Measurements from ENCODE around the gene C1orf185. TPM values are rescaled to one million over a fixed set of nuclear protein-coding genes. Genes with fewer than 3 reads are reported as not detected.

C1orf185 gene
- polyA plus RNA-seq (2013): not detected in 2 replicates

- Histone ChIP-seq H2AK5ac (ENCODE audit: low read length) (no peak within 1 kb of the TSS), H2BK12ac (ENCODE audit: low read length) (no peak within 1 kb of the TSS), H4K8ac (ENCODE audit: low read depth, low read length) (no peak within 1 kb of the TSS), H2BK5ac (ENCODE audit: low read depth, low read length, poor library complexity) (no peak within 1 kb of the TSS), H3K23ac (ENCODE audit: low read length) (no peak within 1 kb of the TSS), H3K4me3 (ENCODE audit: low read depth, low read length) (no peak within 1 kb of the TSS), H3K4ac (ENCODE audit: low read depth, low read length) (no peak within 1 kb of the TSS), H3K4me2 (ENCODE audit: low read length) (no peak within 1 kb of the TSS), H3K4me1 (ENCODE audit: control insufficient read depth in 1 of 2, insufficient read depth in 2 of 2, low read length in 2 of 2) (no peaks in the 10 kb centered on the region), H3K9ac (ENCODE audit: low read length) (no peak within 1 kb of the TSS), H3K79me1 (ENCODE audit: low read length) (no peaks in the 10 kb centered on the region), H4K12ac (ENCODE audit: low read depth, low read length) (no peak within 1 kb of the TSS), H2BK120ac (ENCODE audit: insufficient read depth, low read length, poor library complexity) (no peak within 1 kb of the TSS), H3K9me3 (ENCODE audit: insufficient read depth, low read depth, low read length) (no peaks in the 10 kb centered on the region), H3K27me3 (ENCODE audit: insufficient read depth, low read length) (no peaks in the 10 kb centered on the region), H3K79me2 (ENCODE audit: control insufficient read depth, insufficient read depth, low read length, poor library complexity) (no peaks in the 10 kb centered on the region), H3K36me3 (ENCODE audit: control insufficient read depth in 1 of 2, insufficient read depth in 2 of 2, low read length in 2 of 2) (no peaks in the 10 kb centered on the region), H2AFZ (ENCODE audit: insufficient read depth, low read length, poor library complexity) (no peak within 1 kb of the TSS), H4K91ac (ENCODE audit: low read depth, low read length) (no peak within 1 kb of the TSS), H3K27ac (ENCODE audit: low read depth, low read length) (no peak within 1 kb of the TSS), H3K14ac (ENCODE audit: low read length) (no peak within 1 kb of the TSS), H3K18ac (ENCODE audit: low read length) (no peak within 1 kb of the TSS)
- no peak for DNase-seq
- WGBS (ENCODE audit: extremely low coverage, insufficient coverage, insufficient read length): no CpG with 5 or more reads among the region's 4 CpGs
Measured at GRCh38 chr1:51101976-51102375, at the start of gene C1orf185. Gene C1orf185 (plus strand): TSS chr1:51102228. CDS start chr1:51102234, 6 bp downstream.

GRCh38 chr1:51058858-51059257 lies 43.2 kb upstream of the C1orf185 start:
- Histone ChIP-seq H3K4me1 (ENCODE audit: control insufficient read depth in 1 of 2, insufficient read depth in 2 of 2, low read length in 2 of 2) (peaks cover 0 to 2% of the 10 kb centered on the region in 2 experiments), H4K12ac (ENCODE audit: low read depth, low read length) (no peak overlapping the region), H2BK12ac (ENCODE audit: low read length) (no peak overlapping the region), H3K9me3 (ENCODE audit: insufficient read depth, low read depth, low read length) (peaks cover 2% of the 10 kb centered on the region), H3K27me3 (ENCODE audit: insufficient read depth, low read length) (no peaks in the 10 kb centered on the region), H3K4me2 (ENCODE audit: low read length) (no peak overlapping the region), H3K4ac (ENCODE audit: low read depth, low read length) (no peak overlapping the region), H4K8ac (ENCODE audit: low read depth, low read length) (no peak overlapping the region), H2BK5ac (ENCODE audit: low read depth, low read length, poor library complexity) (no peak overlapping the region), H4K91ac (ENCODE audit: low read depth, low read length) (no peak overlapping the region), H2BK120ac (ENCODE audit: insufficient read depth, low read length, poor library complexity) (no peak overlapping the region), H3K27ac (ENCODE audit: low read depth, low read length) (no peak overlapping the region), H3K23ac (ENCODE audit: low read length) (no peak overlapping the region), H3K36me3 (ENCODE audit: control insufficient read depth in 1 of 2, insufficient read depth in 2 of 2, low read length in 2 of 2) (no peaks in the 10 kb centered on the region), H3K18ac (ENCODE audit: low read length) (no peak overlapping the region), H3K4me3 (ENCODE audit: low read depth, low read length) (no peak overlapping the region), H3K79me1 (ENCODE audit: low read length) (no peaks in the 10 kb centered on the region), H2AK5ac (ENCODE audit: low read length) (no peak overlapping the region), H3K9ac (ENCODE audit: low read length) (no peak overlapping the region), H2AFZ (ENCODE audit: insufficient read depth, low read length, poor library complexity) (no peak overlapping the region), H3K79me2 (ENCODE audit: control insufficient read depth, insufficient read depth, low read length, poor library complexity) (no peaks in the 10 kb centered on the region), H3K14ac (ENCODE audit: low read length) (no peak overlapping the region)
- no CpG with 5 or more reads among the region's 5 CpGs for WGBS (ENCODE audit: extremely low coverage, insufficient coverage, insufficient read length)
- DNase-seq: peak; percentile 35 to 65

- H3K27ac ChIP-seq (ENCODE audit: low read depth, low read length): no peak overlapping the region
- no peak overlapping the region for H2BK120ac ChIP-seq (ENCODE audit: insufficient read depth, low read length, poor library complexity)
- H4K8ac ChIP-seq (ENCODE audit: low read depth, low read length): no peak overlapping the region
- H3K36me3 ChIP-seq (ENCODE audit: control insufficient read depth in 1 of 2, insufficient read depth in 2 of 2, low read length in 2 of 2): no peaks in the 10 kb centered on the region
- H3K4me2 ChIP-seq (ENCODE audit: low read length): no peak overlapping the region
- H3K27me3 ChIP-seq (ENCODE audit: insufficient read depth, low read length): no peaks in the 10 kb centered on the region
- H3K79me1 ChIP-seq (ENCODE audit: low read length): no peaks in the 10 kb centered on the region
- no peak overlapping the region for H2AFZ ChIP-seq (ENCODE audit: insufficient read depth, low read length, poor library complexity)
- no peak overlapping the region for H3K4ac ChIP-seq (ENCODE audit: low read depth, low read length)
- H3K14ac ChIP-seq (ENCODE audit: low read length): no peak overlapping the region
- H3K18ac ChIP-seq (ENCODE audit: low read length): no peak overlapping the region
- H3K23ac ChIP-seq (ENCODE audit: low read length): no peak overlapping the region
- no peak overlapping the region for H2AK5ac ChIP-seq (ENCODE audit: low read length)
- H3K4me1 ChIP-seq (ENCODE audit: control insufficient read depth in 1 of 2, insufficient read depth in 2 of 2, low read length in 2 of 2): peaks cover 0 to 2% of the 10 kb centered on the region in 2 experiments
- no peak overlapping the region for H3K4me3 ChIP-seq (ENCODE audit: low read depth, low read length)
- no peak overlapping the region for H2BK5ac ChIP-seq (ENCODE audit: low read depth, low read length, poor library complexity)
- H3K9me3 ChIP-seq (ENCODE audit: insufficient read depth, low read depth, low read length): peaks cover 2% of the 10 kb centered on the region
- no peak overlapping the region for H2BK12ac ChIP-seq (ENCODE audit: low read length)
- H4K12ac ChIP-seq (ENCODE audit: low read depth, low read length): no peak overlapping the region
- no peaks in the 10 kb centered on the region for H3K79me2 ChIP-seq (ENCODE audit: control insufficient read depth, insufficient read depth, low read length, poor library complexity)
- DNase-seq: no peak
- H4K91ac ChIP-seq (ENCODE audit: low read depth, low read length): no peak overlapping the region
- H3K9ac ChIP-seq (ENCODE audit: low read length): no peak overlapping the region
- WGBS (ENCODE audit: extremely low coverage, insufficient coverage, insufficient read length): no CpG with 5 or more reads among the region's 2 CpGs
Measured at GRCh38 chr1:51061231-51061918, 40.7 kb upstream of the C1orf185 start.

GRCh38 chr1:51063121-51063520 lies 38.9 kb upstream of the C1orf185 start:
- H3K23ac ChIP-seq (ENCODE audit: low read length): no peak overlapping the region
- H2AFZ ChIP-seq (ENCODE audit: insufficient read depth, low read length, poor library complexity): no peak overlapping the region
- H3K18ac ChIP-seq (ENCODE audit: low read length): no peak overlapping the region
- no peak overlapping the region for H3K4me2 ChIP-seq (ENCODE audit: low read length)
- no peak overlapping the region for H2BK5ac ChIP-seq (ENCODE audit: low read depth, low read length, poor library complexity)
- no peak overlapping the region for H4K8ac ChIP-seq (ENCODE audit: low read depth, low read length)
- no peaks in the 10 kb centered on the region for H3K27me3 ChIP-seq (ENCODE audit: insufficient read depth, low read length)
- DNase-seq: peak in 1 of 2 donors; percentile 77
- H3K27ac ChIP-seq (ENCODE audit: low read depth, low read length): peak overlapping the region; percentile 38
- no peak overlapping the region for H3K4me3 ChIP-seq (ENCODE audit: low read depth, low read length)
- no peak overlapping the region for H2BK12ac ChIP-seq (ENCODE audit: low read length)
- no peak overlapping the region for H4K12ac ChIP-seq (ENCODE audit: low read depth, low read length)
- H2AK5ac ChIP-seq (ENCODE audit: low read length): no peak overlapping the region
- H3K9me3 ChIP-seq (ENCODE audit: insufficient read depth, low read depth, low read length): peaks cover 2% of the 10 kb centered on the region
- no peak overlapping the region for H3K9ac ChIP-seq (ENCODE audit: low read length)
- no peaks in the 10 kb centered on the region for H3K79me2 ChIP-seq (ENCODE audit: control insufficient read depth, insufficient read depth, low read length, poor library complexity)
- H3K79me1 ChIP-seq (ENCODE audit: low read length): no peaks in the 10 kb centered on the region
- peaks cover 0 to 2% of the 10 kb centered on the region in 2 experiments for H3K4me1 ChIP-seq (ENCODE audit: control insufficient read depth in 1 of 2, insufficient read depth in 2 of 2, low read length in 2 of 2)
- no peak overlapping the region for H3K14ac ChIP-seq (ENCODE audit: low read length)
- no peaks in the 10 kb centered on the region for H3K36me3 ChIP-seq (ENCODE audit: control insufficient read depth in 1 of 2, insufficient read depth in 2 of 2, low read length in 2 of 2)
- no peak overlapping the region for H3K4ac ChIP-seq (ENCODE audit: low read depth, low read length)
- H4K91ac ChIP-seq (ENCODE audit: low read depth, low read length): no peak overlapping the region
- H2BK120ac ChIP-seq (ENCODE audit: insufficient read depth, low read length, poor library complexity): no peak overlapping the region

All from trophoblast cell (in vitro differentiated cells and primary cell).